Prostate gland (tissue), 2 donors: Measurements from ENCODE around the gene SCRN2. TPM values are rescaled to one million over a fixed set of nuclear protein-coding genes. Genes with fewer than 3 reads are reported as not detected.

Experiments
- DNase-seq: peaks from one replicate; pipeline ENCODE4 v3.0.0-alpha.2; 2019; ENCODE audit warnings: low spot score
- H3K27ac ChIP-seq, 2 donors: fragments of 200-600 bp; sonication (generic); 2 replicates each; pipeline ENCODE4 v1.5.1; 2017 to 2019
- H3K27me3 ChIP-seq: fragments of 200-600 bp; sonication (generic); replicated peaks from 2 replicates; pipeline ENCODE4 v1.5.1; 2019; ENCODE audit not compliant: insufficient read depth
- H3K36me3 ChIP-seq, 2 donors: fragments of 200-600 bp; sonication (generic); 1 replicate in 1 of 2; 2 replicates in 1 of 2; pipeline versions ENCODE4 v1.5.1 to v1.8.1; 2017 to 2019
- H3K4me1 ChIP-seq: fragments of 200-600 bp; sonication (generic); replicated peaks from 2 replicates; pipeline ENCODE4 v1.5.1; 2019
- H3K4me3 ChIP-seq, 2 donors: fragments of 200-600 bp; sonication (generic); 2 replicates each; pipeline ENCODE4 v1.5.1; 2017 to 2019
- H3K9me3 ChIP-seq: fragments of 200-600 bp; sonication (generic); 2 replicates; pipeline ENCODE4 v1.5.1; 2017
- CTCF ChIP-seq, 4 experiments: fragments of 200-600 bp in 2 of 4; fragments of 450-650 bp in 2 of 4; sonication (generic) in 2 of 4; IDR thresholded peaks; 1 replicate in 3 of 4; 2 replicates in 1 of 4; pipeline ENCODE4 v1.5.1; 2016 to 2019; ENCODE audit warnings: antibody characterized with exemption in 4 of 4, mild to moderate bottlenecking in 2 of 4, moderate library complexity in 2 of 4
- POLR2A ChIP-seq: fragments of 450-650 bp; IDR thresholded peaks from one replicate; pipeline ENCODE4 v1.6.1; 2016; ENCODE audit warnings: antibody characterized with exemption, mild to moderate bottlenecking
- POLR2AphosphoS5 ChIP-seq: sonication (generic); formaldehyde crosslinking; IDR thresholded peaks from one replicate; pipeline ENCODE4 v1.6.1; 2017; ENCODE audit warnings: antibody characterized with exemption
- WGBS: methylation state at CpG from one replicate; pipeline ENCODE4 v1.1.5; 2018; 5-methylcytosine and 5-hydroxymethylcytosine counted together
- intact Hi-C: fragments of 100-400 bp; cut with DNase I; formaldehyde crosslinking; loops from one replicate; pipeline ENCODE4 v1.14.2; 2022
- total RNA-seq, 2 donors: library from RNA; depleted of rRNA; stranded (reverse); fragments of >200 nt; gene quantifications; one replicate each; pipeline ENCODE4 v1.1.0, GENCODE V29; 2016

SCRN2 gene
- total RNA-seq, 2 donors from 2014 or later = 32.6 to 44.4 TPM

GRCh38 chr17:47862621-47863440, 21.8 kb upstream of the SCRN2 start:
- Histone ChIP-seq H3K27me3 (peaks cover 5% of the 10 kb centered on the region), H3K4me1 (no peaks in the 10 kb centered on the region), H3K4me3 (no peak overlapping the region), H3K27ac (no peak overlapping the region), H3K36me3 (no peaks in the 10 kb centered on the region), H3K9me3 (no peaks in the 10 kb centered on the region)
- 72% methylated on average over 7 of the region's 7 CpGs for WGBS
- TF ChIP-seq POLR2AphosphoS5 (no peak), CTCF (IDR thresholded peaks at IDR 0.05) (no peak), POLR2A (no peak)
- intact Hi-C loops = no loop called here
- DNase-seq = no peak

GRCh38 chr17:47860386-47860785, 19.3 kb upstream of the SCRN2 start:
- TF ChIP-seq CTCF (IDR thresholded peaks at IDR 0.05) = no peak
- no peak for TF ChIP-seq POLR2A
- no peak for TF ChIP-seq POLR2AphosphoS5
- Histone ChIP-seq H3K27ac (no peak overlapping the region), H3K27me3 (no peaks in the 10 kb centered on the region), H3K9me3 (no peaks in the 10 kb centered on the region), H3K4me1 (no peaks in the 10 kb centered on the region), H3K4me3 (no peak overlapping the region), H3K36me3 (no peaks in the 10 kb centered on the region)
- no peak for DNase-seq
- WGBS = 88% methylated on average over 5 of the region's 5 CpGs
- intact Hi-C loops = no loop called here

GRCh38 chr17:47857551-47858455, 16.7 kb upstream of the SCRN2 start:
- 79% methylated on average over 16 of the region's 16 CpGs for WGBS
- intact Hi-C loops = no loop called here
- Histone ChIP-seq H3K27me3 (no peaks in the 10 kb centered on the region), H3K36me3 (no peaks in the 10 kb centered on the region), H3K4me3 (no peak overlapping the region), H3K27ac (no peak overlapping the region), H3K4me1 (no peaks in the 10 kb centered on the region), H3K9me3 (no peaks in the 10 kb centered on the region)
- TF ChIP-seq POLR2A (no peak), POLR2AphosphoS5 (no peak), CTCF (IDR thresholded peaks at IDR 0.05) (no peak)
- DNase-seq = no peak

- TF ChIP-seq POLR2A (no peak), POLR2AphosphoS5 (no peak), CTCF (IDR thresholded peaks at IDR 0.05) (no peak)
- Histone ChIP-seq H3K36me3 (no peaks in the 10 kb centered on the region), H3K27me3 (no peaks in the 10 kb centered on the region), H3K9me3 (no peaks in the 10 kb centered on the region), H3K27ac (no peak overlapping the region), H3K4me3 (no peak overlapping the region), H3K4me1 (no peaks in the 10 kb centered on the region)
- no peak for DNase-seq
- intact Hi-C loops = no loop called here
Measured at GRCh38 chr17:47856830-47857229, 15.8 kb upstream of the SCRN2 start.
